Measurements from ENCODE around the gene ZDHHC19.

ZDHHC19 gene

GRCh38 chr3:196181127-196181546 is 30.1 kb downstream of the ZDHHC19 start:
- Histone ChIP-seq H2AFZ (ENCODE audit: low read depth, low read length) (no peak overlapping the region), H2AK5ac (ENCODE audit: low read length, severe bottlenecking) (no peak overlapping the region), H3K9me3 (ENCODE audit: control insufficient read depth, low read length) (no peaks in the 10 kb centered on the region), H2BK120ac (ENCODE audit: low read depth, low read length) (no peak overlapping the region), H3K4me2 (ENCODE audit: low read length, poor library complexity, severe bottlenecking) (no peak overlapping the region), H3K9ac (ENCODE audit: low read length) (no peak overlapping the region), H3K14ac (ENCODE audit: low read length in 2 of 2) (no peak overlapping the region), H4K8ac (ENCODE audit: low read length) (no peak overlapping the region), H2BK5ac (ENCODE audit: low read depth, low read length, poor library complexity, severe bottlenecking) (no peak overlapping the region), H2BK15ac (ENCODE audit: low read depth, poor library complexity, severe bottlenecking) (no peak overlapping the region), H3K27ac (ENCODE audit: low read length, poor library complexity, severe bottlenecking) (no peak overlapping the region), H3K79me1 (replicated peaks; ENCODE audit: low read length, poor library complexity, severe bottlenecking) (no peaks in the 10 kb centered on the region), H3K27me3 (ENCODE audit: control insufficient read depth in 1 of 2, insufficient read depth in 1 of 2, low read length in 2 of 2) (peaks cover 0 to 13% of the 10 kb centered on the region in 2 experiments), H3K18ac (ENCODE audit: low read depth in 1 of 2, low read length in 2 of 2) (no peak overlapping the region), H3K4me1 (ENCODE audit: control insufficient read depth, insufficient read depth, low read depth, low read length) (peaks cover 4% of the 10 kb centered on the region), H3K36me3 (ENCODE audit: control insufficient read depth in 1 of 2, insufficient read depth in 2 of 2, low read depth in 1 of 2, low read length in 2 of 2) (no peaks in the 10 kb centered on the region), H3K4me3 (ENCODE audit: insufficient read depth in 1 of 2, low read depth in 1 of 2, low read length in 2 of 2) (no peak overlapping the region), H3K4ac (ENCODE audit: low read depth in 1 of 2, low read length in 2 of 2) (no peak overlapping the region), H3K23ac (ENCODE audit: low read length in 2 of 2) (no peak overlapping the region), H2BK12ac (ENCODE audit: low read length in 2 of 2) (no peak overlapping the region), H4K91ac (ENCODE audit: low read length) (no peak overlapping the region)
- WGBS: 88% methylated on average over 10 of the region's 10 CpGs
- no peak for DNase-seq

- WGBS: 92% methylated on average over 7 of the region's 9 CpGs
- no peak overlapping the region for H3K18ac ChIP-seq (ENCODE audit: low read depth in 1 of 2, low read length in 2 of 2)
These were observed 30.9 kb downstream of the ZDHHC19 start for GRCh38 chr3:196180346-196180745.

GRCh38 chr3:196179380-196180308 is 31.6 kb downstream of the ZDHHC19 start:
- H4K8ac ChIP-seq (ENCODE audit: low read length): no peak overlapping the region
- 72% methylated on average over 24 of the region's 24 CpGs for WGBS
- H2BK5ac ChIP-seq (ENCODE audit: low read depth, low read length, poor library complexity, severe bottlenecking): no peak overlapping the region

More at GRCh38 chr3:196180346-196180745, 30.9 kb downstream of the ZDHHC19 start:
- no peak for DNase-seq
- no peak overlapping the region for H2BK120ac ChIP-seq (ENCODE audit: low read depth, low read length)
- no peak overlapping the region for H3K4me2 ChIP-seq (ENCODE audit: low read length, poor library complexity, severe bottlenecking)
- no peak overlapping the region for H2BK12ac ChIP-seq (ENCODE audit: low read length in 2 of 2)
- no peak overlapping the region for H2BK15ac ChIP-seq (ENCODE audit: low read depth, poor library complexity, severe bottlenecking)
- no peak overlapping the region for H3K4ac ChIP-seq (ENCODE audit: low read depth in 1 of 2, low read length in 2 of 2)
- peaks cover 0 to 13% of the 10 kb centered on the region in 2 experiments for H3K27me3 ChIP-seq (ENCODE audit: control insufficient read depth in 1 of 2, insufficient read depth in 1 of 2, low read length in 2 of 2)
- H3K27ac ChIP-seq (ENCODE audit: low read length, poor library complexity, severe bottlenecking): no peak overlapping the region
- H2BK5ac ChIP-seq (ENCODE audit: low read depth, low read length, poor library complexity, severe bottlenecking): no peak overlapping the region
- H3K9me3 ChIP-seq (ENCODE audit: control insufficient read depth, low read length): no peaks in the 10 kb centered on the region
- H3K36me3 ChIP-seq (ENCODE audit: control insufficient read depth in 1 of 2, insufficient read depth in 2 of 2, low read depth in 1 of 2, low read length in 2 of 2): no peaks in the 10 kb centered on the region
- H3K14ac ChIP-seq (ENCODE audit: low read length in 2 of 2): no peak overlapping the region
- no peak overlapping the region for H2AFZ ChIP-seq (ENCODE audit: low read depth, low read length)
- H2AK5ac ChIP-seq (ENCODE audit: low read length, severe bottlenecking): no peak overlapping the region
- no peaks in the 10 kb centered on the region for H3K79me1 ChIP-seq (replicated peaks; ENCODE audit: low read length, poor library complexity, severe bottlenecking)
- peaks cover 4% of the 10 kb centered on the region for H3K4me1 ChIP-seq (ENCODE audit: control insufficient read depth, insufficient read depth, low read depth, low read length)
- no peak overlapping the region for H4K91ac ChIP-seq (ENCODE audit: low read length)
- H4K8ac ChIP-seq (ENCODE audit: low read length): no peak overlapping the region
- H3K9ac ChIP-seq (ENCODE audit: low read length): no peak overlapping the region
- no peak overlapping the region for H3K4me3 ChIP-seq (ENCODE audit: insufficient read depth in 1 of 2, low read depth in 1 of 2, low read length in 2 of 2)
- H3K23ac ChIP-seq (ENCODE audit: low read length in 2 of 2): no peak overlapping the region

GRCh38 chr3:196178993-196179379 is 32.2 kb downstream of the ZDHHC19 start:
- Histone ChIP-seq H3K27ac (ENCODE audit: low read length, poor library complexity, severe bottlenecking) (no peak overlapping the region), H3K4me3 (ENCODE audit: insufficient read depth in 1 of 2, low read depth in 1 of 2, low read length in 2 of 2) (no peak overlapping the region), H3K4me2 (ENCODE audit: low read length, poor library complexity, severe bottlenecking) (no peak overlapping the region), H3K4ac (ENCODE audit: low read depth in 1 of 2, low read length in 2 of 2) (no peak overlapping the region), H3K9me3 (ENCODE audit: control insufficient read depth, low read length) (no peaks in the 10 kb centered on the region), H3K79me1 (replicated peaks; ENCODE audit: low read length, poor library complexity, severe bottlenecking) (no peaks in the 10 kb centered on the region), H4K8ac (ENCODE audit: low read length) (no peak overlapping the region), H2BK5ac (ENCODE audit: low read depth, low read length, poor library complexity, severe bottlenecking) (no peak overlapping the region), H2AK5ac (ENCODE audit: low read length, severe bottlenecking) (no peak overlapping the region), H2BK120ac (ENCODE audit: low read depth, low read length) (no peak overlapping the region), H2AFZ (ENCODE audit: low read depth, low read length) (no peak overlapping the region), H2BK12ac (ENCODE audit: low read length in 2 of 2) (no peak overlapping the region), H3K9ac (ENCODE audit: low read length) (peak overlapping the region; percentile 14), H3K4me1 (ENCODE audit: control insufficient read depth, insufficient read depth, low read depth, low read length) (peaks cover 7% of the 10 kb centered on the region), H3K14ac (ENCODE audit: low read length in 2 of 2) (no peak overlapping the region), H3K18ac (ENCODE audit: low read depth in 1 of 2, low read length in 2 of 2) (no peak overlapping the region), H3K23ac (ENCODE audit: low read length in 2 of 2) (no peak overlapping the region), H2BK15ac (ENCODE audit: low read depth, poor library complexity, severe bottlenecking) (no peak overlapping the region), H4K91ac (ENCODE audit: low read length) (no peak overlapping the region), H3K27me3 (ENCODE audit: control insufficient read depth in 1 of 2, insufficient read depth in 1 of 2, low read length in 2 of 2) (peaks cover 0 to 19% of the 10 kb centered on the region in 2 experiments), H3K36me3 (ENCODE audit: control insufficient read depth in 1 of 2, insufficient read depth in 2 of 2, low read depth in 1 of 2, low read length in 2 of 2) (no peaks in the 10 kb centered on the region)
- DNase-seq: no peak
- 86% methylated on average over 3 of the region's 6 CpGs for WGBS

More at GRCh38 chr3:196179380-196180308, 31.6 kb downstream of the ZDHHC19 start:
- DNase-seq: no peak
- H3K4ac ChIP-seq (ENCODE audit: low read depth in 1 of 2, low read length in 2 of 2): no peak overlapping the region
- H3K9me3 ChIP-seq (ENCODE audit: control insufficient read depth, low read length): no peaks in the 10 kb centered on the region
- peak overlapping the region; percentile 14 for H3K9ac ChIP-seq (ENCODE audit: low read length)
- no peak overlapping the region for H2BK120ac ChIP-seq (ENCODE audit: low read depth, low read length)
- no peak overlapping the region for H3K18ac ChIP-seq (ENCODE audit: low read depth in 1 of 2, low read length in 2 of 2)
- peaks cover 0 to 15% of the 10 kb centered on the region in 2 experiments for H3K27me3 ChIP-seq (ENCODE audit: control insufficient read depth in 1 of 2, insufficient read depth in 1 of 2, low read length in 2 of 2)
- H3K27ac ChIP-seq (ENCODE audit: low read length, poor library complexity, severe bottlenecking): no peak overlapping the region
- no peak overlapping the region for H2AFZ ChIP-seq (ENCODE audit: low read depth, low read length)
- no peak overlapping the region for H2BK15ac ChIP-seq (ENCODE audit: low read depth, poor library complexity, severe bottlenecking)
- peaks cover 7% of the 10 kb centered on the region for H3K4me1 ChIP-seq (ENCODE audit: control insufficient read depth, insufficient read depth, low read depth, low read length)
- H2BK12ac ChIP-seq (ENCODE audit: low read length in 2 of 2): no peak overlapping the region
- no peak overlapping the region for H3K4me2 ChIP-seq (ENCODE audit: low read length, poor library complexity, severe bottlenecking)
- peak overlapping the region in 1 of 2 experiments; percentile 29 for H3K4me3 ChIP-seq (ENCODE audit: insufficient read depth in 1 of 2, low read depth in 1 of 2, low read length in 2 of 2)
- H3K23ac ChIP-seq (ENCODE audit: low read length in 2 of 2): no peak overlapping the region
- no peaks in the 10 kb centered on the region for H3K79me1 ChIP-seq (replicated peaks; ENCODE audit: low read length, poor library complexity, severe bottlenecking)
- no peak overlapping the region for H2AK5ac ChIP-seq (ENCODE audit: low read length, severe bottlenecking)
- peak overlapping the region; percentile 34 for H4K91ac ChIP-seq (ENCODE audit: low read length)
- no peaks in the 10 kb centered on the region for H3K36me3 ChIP-seq (ENCODE audit: control insufficient read depth in 1 of 2, insufficient read depth in 2 of 2, low read depth in 1 of 2, low read length in 2 of 2)
- H3K14ac ChIP-seq (ENCODE audit: low read length in 2 of 2): no peak overlapping the region
